Esophagus (tissue), 2 donors: Measurements from ENCODE around the gene OR2A42. TPM values are rescaled to one million over a fixed set of nuclear protein-coding genes. Genes with fewer than 3 reads are reported as not detected.

Experiments used
- polyA plus RNA-seq, 2 donors: library from polyadenylated mRNA; stranded (reverse); fragments of 200-250 nt; gene quantifications; one replicate each; pipeline ENCODE4 v1.2.3, GENCODE V29; 2013
- donor health status: healthy with polysubstance abuse.
- donor health status: Bipolar disorder and iron deficiency.

OR2A42 gene
- polyA plus RNA-seq, 2 donors, result 0.02 TPM; not detected in 1

Other genes with a start within 250 kb of the OR2A42 start
- gene OR6B1, start 239.3 kb downstream of the OR2A42 start, polyA plus RNA-seq, result not detected
- gene OR2A5, start 190.7 kb downstream of the OR2A42 start, polyA plus RNA-seq, result not detected
- gene OR2A25, start 169.8 kb downstream of the OR2A42 start, polyA plus RNA-seq, result not detected
- not detected for gene OR2A12, start 153.3 kb downstream of the OR2A42 start, polyA plus RNA-seq
- not detected for gene OR2A2, start 130.0 kb downstream of the OR2A42 start, polyA plus RNA-seq
- not detected for gene OR2A14, start 116.4 kb downstream of the OR2A42 start, polyA plus RNA-seq
- 1 to 10 TPM; 3.2 to 4.3 TPM for gene CTAGE4, start 56.1 kb downstream of the OR2A42 start, polyA plus RNA-seq
- 10 to 100 TPM; 20.0 to 20.1 TPM for gene ARHGEF35, start 43.8 kb downstream of the OR2A42 start, polyA plus RNA-seq
- gene OR2A7, start 25.2 kb upstream of the OR2A42 start, polyA plus RNA-seq, result 1 to 10 TPM; 1.1 to 1.6 TPM
- gene CTAGE8, start 29.7 kb upstream of the OR2A42 start, polyA plus RNA-seq, result 1 to 10 TPM in 1 of 2 donors, under 1 TPM in 1; 0.01 to 2.5 TPM
- gene OR2A1, start 72.8 kb upstream of the OR2A42 start, polyA plus RNA-seq, result under 1 TPM in 1 of 2 donors, not detected in 1; 0.01 TPM
- 10 to 100 TPM; 14.6 to 22.1 TPM for gene ARHGEF5, start 115.8 kb upstream of the OR2A42 start, polyA plus RNA-seq
- gene NOBOX, start 164.1 kb upstream of the OR2A42 start, polyA plus RNA-seq, result not detected